OCI-LY3 (cell line): ENCODE data around the gene THOP1.

Experiments used
- H2AFZ ChIP-seq: fragments of 200-600, 300-600 bp; shearing (Covaris generic); 2 replicates; pipeline ENCODE4 v1.6.0; 2014; ENCODE audit warnings: antibody characterized with exemption, low read depth, low read length
- H3K27ac ChIP-seq: fragments of 200-600, 300-600 bp; sonication (generic); 2 replicates; pipeline ENCODE4 v1.5.1; 2014; ENCODE audit warnings: mild to moderate bottlenecking, low read length, moderate library complexity, mixed read lengths
- H3K27me3 ChIP-seq: fragments of 200-600, 300-600 bp; sonication (generic); 2 replicates; pipeline ENCODE4 v1.6.1; 2014; ENCODE audit warnings: low read depth, low read length, mixed read lengths
- H3K36me3 ChIP-seq: fragments of 200-600, 300-600 bp; sonication (generic); replicated peaks from 2 replicates; pipeline ENCODE3; 2014; ENCODE audit warnings: low read depth, low read length, mixed read lengths
- H3K4me1 ChIP-seq: fragments of 300-600, 200-600 bp; sonication (generic); 2 replicates; pipeline ENCODE4 v1.6.1; 2014; ENCODE audit warnings: low read length, mixed read lengths
- H3K4me2 ChIP-seq: fragments of 200-600, 300-600 bp; sonication (generic); 2 replicates; pipeline ENCODE4 v1.6.1; 2014; ENCODE audit warnings: low read length, mixed read lengths
- H3K4me3 ChIP-seq: fragments of 300-600, 200-600 bp; sonication (generic); 2 replicates; pipeline ENCODE4 v1.5.1; 2014; ENCODE audit warnings: antibody characterized with exemption, mild to moderate bottlenecking, low read length, moderate library complexity
- H3K79me2 ChIP-seq: fragments of 300-600, 200-600 bp; shearing (Covaris generic); 2 replicates; pipeline ENCODE4 v1.6.1; 2014; ENCODE audit warnings: mild to moderate bottlenecking, low read length, mixed read lengths
- H3K9ac ChIP-seq: fragments of 300-600, 200-600 bp; shearing (Covaris generic); 2 replicates; pipeline ENCODE4 v1.6.0; 2014; ENCODE audit warnings: mild to moderate bottlenecking, low read length, moderate library complexity
- H3K9me3 ChIP-seq: fragments of 200-600, 300-600 bp; shearing (Covaris generic); 2 replicates; pipeline ENCODE4 v1.6.1; 2014; ENCODE audit warnings: low read length, mixed read lengths; ENCODE audit not compliant: insufficient read depth
- H4K20me1 ChIP-seq: fragments of 200-600, 300-600 bp; sonication (generic); 2 replicates; pipeline ENCODE4 v1.6.1; 2016; ENCODE audit warnings: low read length, mixed read lengths; ENCODE audit not compliant: insufficient read depth
- EZH2phosphoT487 ChIP-seq: fragments of 200-600 bp; shearing (Covaris generic); IDR thresholded peaks from 2 replicates; pipeline ENCODE4 v1.6.1; 2018; ENCODE audit warnings: antibody characterized with exemption, mixed run types, low read depth
- TF ChIP-seq, protein P1 (sequence below): fragments of 200-600, 300-600 bp; sonication (generic); IDR thresholded peaks from 2 replicates; pipeline ENCODE4 v1.5.1; 2014; ENCODE audit warnings: antibody characterized with exemption, low read length, low read depth

THOP1 gene

DNA sequence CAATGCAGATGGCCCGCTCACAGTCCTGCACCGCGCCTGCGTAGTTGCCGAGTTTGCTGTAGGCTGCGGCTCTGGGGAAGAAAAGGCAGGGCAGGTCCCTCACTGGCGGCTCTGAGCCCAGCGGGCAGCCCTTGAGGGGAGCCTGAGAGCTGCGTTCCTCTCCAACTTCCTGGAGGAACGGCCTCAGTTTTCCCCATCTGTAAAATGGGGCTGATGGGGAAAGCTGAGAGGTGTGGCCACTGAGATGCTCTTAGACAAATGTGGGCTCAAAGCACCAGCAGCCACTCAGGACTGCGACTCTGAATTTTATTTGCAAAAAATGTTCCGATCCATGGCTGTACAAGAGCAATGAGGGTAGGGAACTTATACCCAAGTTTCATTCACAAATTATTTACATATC is 21.6 kb upstream of the THOP1 start:
- TF ChIP-seq, protein P1, sequence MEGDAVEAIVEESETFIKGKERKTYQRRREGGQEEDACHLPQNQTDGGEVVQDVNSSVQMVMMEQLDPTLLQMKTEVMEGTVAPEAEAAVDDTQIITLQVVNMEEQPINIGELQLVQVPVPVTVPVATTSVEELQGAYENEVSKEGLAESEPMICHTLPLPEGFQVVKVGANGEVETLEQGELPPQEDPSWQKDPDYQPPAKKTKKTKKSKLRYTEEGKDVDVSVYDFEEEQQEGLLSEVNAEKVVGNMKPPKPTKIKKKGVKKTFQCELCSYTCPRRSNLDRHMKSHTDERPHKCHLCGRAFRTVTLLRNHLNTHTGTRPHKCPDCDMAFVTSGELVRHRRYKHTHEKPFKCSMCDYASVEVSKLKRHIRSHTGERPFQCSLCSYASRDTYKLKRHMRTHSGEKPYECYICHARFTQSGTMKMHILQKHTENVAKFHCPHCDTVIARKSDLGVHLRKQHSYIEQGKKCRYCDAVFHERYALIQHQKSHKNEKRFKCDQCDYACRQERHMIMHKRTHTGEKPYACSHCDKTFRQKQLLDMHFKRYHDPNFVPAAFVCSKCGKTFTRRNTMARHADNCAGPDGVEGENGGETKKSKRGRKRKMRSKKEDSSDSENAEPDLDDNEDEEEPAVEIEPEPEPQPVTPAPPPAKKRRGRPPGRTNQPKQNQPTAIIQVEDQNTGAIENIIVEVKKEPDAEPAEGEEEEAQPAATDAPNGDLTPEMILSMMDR, result no peak
- TF ChIP-seq EZH2phosphoT487, result no peak
- Histone ChIP-seq H3K4me1 (no peaks in the 10 kb centered on the region), H2AFZ (no peak overlapping the region), H3K4me2 (no peak overlapping the region), H3K79me2 (peaks cover 10% of the 10 kb centered on the region), H3K27me3 (no peaks in the 10 kb centered on the region), H3K4me3 (no peak overlapping the region), H4K20me1 (0 out of 2 replicates have a peak, but pooled peaks cover 5% of the 10 kb centered on the region), H3K36me3 (peaks cover 57% of the 10 kb centered on the region), H3K9me3 (no peaks in the 10 kb centered on the region), H3K9ac (no peak overlapping the region), H3K27ac (no peak overlapping the region)

DNA sequence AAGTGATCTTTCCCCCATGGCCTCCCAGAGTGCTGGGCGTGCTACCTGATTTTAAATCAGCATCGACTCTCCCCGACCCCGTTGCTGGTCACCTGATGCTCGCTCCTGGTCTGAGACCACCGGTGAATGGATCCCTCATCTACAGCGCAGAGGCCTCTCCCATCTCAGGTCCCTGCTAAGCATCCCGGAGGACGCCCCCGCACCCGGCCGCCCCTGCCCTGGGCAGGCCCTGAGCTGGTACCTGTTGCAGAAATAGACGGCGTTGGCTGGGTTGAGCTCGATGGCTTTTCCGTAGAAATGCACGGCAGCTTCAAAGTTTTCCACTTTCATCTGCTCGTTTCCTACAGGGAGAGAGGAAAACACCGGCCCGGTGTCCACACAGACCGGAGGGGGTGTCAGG is 20.4 kb upstream of the THOP1 start:
- Histone ChIP-seq H3K79me2 (peaks cover 22% of the 10 kb centered on the region), H3K27ac (no peak overlapping the region), H3K4me2 (no peak overlapping the region), H3K4me1 (no peaks in the 10 kb centered on the region), H2AFZ (no peak overlapping the region), H3K36me3 (peaks cover 49% of the 10 kb centered on the region), H4K20me1 (peaks cover 15% of the 10 kb centered on the region), H3K9me3 (no peaks in the 10 kb centered on the region), H3K4me3 (no peak overlapping the region), H3K27me3 (no peaks in the 10 kb centered on the region), H3K9ac (no peak overlapping the region)
- TF ChIP-seq, protein P1, result no peak
- TF ChIP-seq EZH2phosphoT487, result no peak

DNA sequence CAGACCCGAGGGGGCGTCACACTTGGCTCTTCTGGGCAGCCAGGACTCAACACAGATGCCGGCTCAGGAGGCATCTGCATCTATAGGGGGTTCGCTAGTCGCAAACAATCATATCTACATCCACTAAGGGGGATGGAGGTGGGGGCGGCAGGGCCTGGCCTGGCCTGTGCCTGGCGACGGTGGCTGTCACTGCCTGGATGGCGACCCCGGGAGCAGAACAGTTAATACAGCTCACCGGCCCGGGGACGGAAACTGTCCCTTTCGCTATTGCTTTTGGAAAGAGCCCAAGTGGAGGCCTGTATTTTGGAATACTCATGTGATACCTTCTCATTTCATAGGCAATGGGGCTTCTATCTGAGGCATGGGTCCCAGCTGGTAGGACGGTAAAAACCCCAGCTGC is 19.9 kb upstream of the THOP1 start:
- H3K4me2 ChIP-seq, result no peak overlapping the region
- no peaks in the 10 kb centered on the region for H3K9me3 ChIP-seq
- peaks cover 19% of the 10 kb centered on the region for H4K20me1 ChIP-seq
- no peaks in the 10 kb centered on the region for H3K4me1 ChIP-seq
- TF ChIP-seq EZH2phosphoT487, result no peak
- TF ChIP-seq, protein P1, result no peak
- no peak overlapping the region for H3K27ac ChIP-seq
- peaks cover 51% of the 10 kb centered on the region for H3K36me3 ChIP-seq
- no peak overlapping the region for H3K4me3 ChIP-seq
- H2AFZ ChIP-seq, result no peak overlapping the region
- no peaks in the 10 kb centered on the region for H3K27me3 ChIP-seq
- H3K9ac ChIP-seq, result no peak overlapping the region
- H3K79me2 ChIP-seq, result peaks cover 26% of the 10 kb centered on the region

DNA sequence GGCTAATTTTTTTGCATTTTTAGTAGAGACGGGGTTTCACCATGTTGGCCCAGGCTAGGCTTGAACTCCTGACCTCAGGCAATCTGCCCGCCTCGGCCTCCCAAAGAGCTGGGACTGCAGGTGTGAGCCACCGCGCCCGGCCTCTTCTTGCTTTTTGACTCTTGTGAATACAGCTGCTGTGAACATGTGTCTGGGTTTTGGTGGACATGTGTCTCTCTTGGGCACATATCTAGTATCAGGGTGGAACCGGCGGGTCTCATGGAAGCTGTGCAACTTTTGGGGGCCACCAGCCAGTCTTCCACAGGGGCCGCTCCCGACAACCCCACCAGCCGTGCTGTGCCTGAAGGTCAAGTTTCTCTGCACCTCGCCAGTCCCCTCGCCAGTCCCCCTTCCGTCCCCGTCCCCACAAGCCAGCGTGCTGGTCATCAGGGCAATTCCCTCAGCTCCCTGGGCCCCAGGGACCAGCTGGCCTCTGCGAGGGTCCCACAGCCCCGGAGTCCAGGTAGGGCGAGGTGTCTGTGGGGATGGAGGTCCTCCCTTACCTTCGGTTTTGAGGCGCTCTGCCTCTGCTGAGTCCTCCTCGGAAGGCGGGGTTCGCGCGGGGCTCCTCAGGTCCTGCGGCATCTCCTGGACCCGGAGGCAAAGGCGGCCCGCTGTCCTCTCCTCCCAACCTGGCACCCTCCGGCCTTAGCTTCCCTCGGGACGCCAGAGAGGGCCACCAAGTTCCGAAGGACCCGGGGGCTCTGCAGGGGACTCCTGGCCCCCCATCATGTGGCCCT is 18.5 kb upstream of the THOP1 start:
- TF ChIP-seq, protein P1, result no peak
- TF ChIP-seq EZH2phosphoT487, result no peak
- no peak overlapping the region for H3K4me2 ChIP-seq
- H3K9me3 ChIP-seq, result no peaks in the 10 kb centered on the region
- peaks cover 48% of the 10 kb centered on the region for H3K36me3 ChIP-seq
- peaks cover 40% of the 10 kb centered on the region for H3K79me2 ChIP-seq
- no peak overlapping the region for H3K9ac ChIP-seq
- H4K20me1 ChIP-seq, result peaks cover 31% of the 10 kb centered on the region
- no peak overlapping the region for H2AFZ ChIP-seq
- no peak overlapping the region for H3K27ac ChIP-seq
- no peaks in the 10 kb centered on the region for H3K27me3 ChIP-seq
- H3K4me1 ChIP-seq, result no peaks in the 10 kb centered on the region
- H3K4me3 ChIP-seq, result no peak overlapping the region
